ENCODE data around the gene MMP20.

MMP20 gene

DNA sequence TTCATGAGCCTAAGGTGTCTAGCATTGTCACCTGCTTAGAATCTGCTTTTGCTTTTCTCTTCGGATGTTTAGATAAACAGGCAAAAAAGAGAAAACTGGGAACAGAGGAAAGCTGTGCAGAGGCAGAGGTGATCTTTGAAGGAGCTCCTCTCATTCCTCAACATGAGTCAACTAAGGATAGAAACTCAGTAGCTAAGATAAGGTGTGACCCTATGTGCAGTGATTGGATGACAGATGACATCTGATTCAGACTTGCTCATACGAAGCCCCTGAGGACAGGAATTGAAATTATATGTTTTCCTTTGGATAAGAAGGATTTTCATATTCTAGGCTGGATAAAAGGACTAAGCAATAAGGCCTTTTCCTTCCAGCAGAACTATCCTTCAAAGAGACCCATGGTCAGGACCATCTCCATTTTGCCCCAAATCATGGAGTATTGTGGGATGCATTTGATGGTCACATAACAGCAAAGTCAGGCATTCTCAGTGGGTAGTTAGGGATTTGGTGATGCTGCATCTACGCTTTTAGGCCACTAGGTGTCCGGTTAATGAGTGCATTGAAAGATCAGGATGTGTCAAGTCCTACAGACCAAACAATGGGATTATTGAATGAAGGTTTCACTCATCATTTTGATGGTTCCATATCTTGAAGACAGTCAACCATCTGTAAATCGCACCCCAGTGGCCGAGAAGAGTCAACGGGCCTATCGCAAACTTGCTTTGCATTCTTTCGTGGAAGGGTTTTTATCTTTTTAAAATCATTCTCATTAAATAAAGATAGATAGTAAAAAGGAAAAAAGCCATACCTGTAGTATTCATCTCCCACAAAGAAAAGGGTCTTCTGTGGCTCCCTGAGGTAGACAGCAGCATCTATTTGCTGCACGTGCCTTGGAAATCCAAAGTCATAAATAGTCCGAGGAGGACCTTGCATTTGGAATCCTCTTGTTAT lies 32.2 kb downstream of the MMP20 start:
- DNase-seq (ENCODE audit: extremely low read depth in 1 of 2, low read depth in 1 of 2): no peak

DNA sequence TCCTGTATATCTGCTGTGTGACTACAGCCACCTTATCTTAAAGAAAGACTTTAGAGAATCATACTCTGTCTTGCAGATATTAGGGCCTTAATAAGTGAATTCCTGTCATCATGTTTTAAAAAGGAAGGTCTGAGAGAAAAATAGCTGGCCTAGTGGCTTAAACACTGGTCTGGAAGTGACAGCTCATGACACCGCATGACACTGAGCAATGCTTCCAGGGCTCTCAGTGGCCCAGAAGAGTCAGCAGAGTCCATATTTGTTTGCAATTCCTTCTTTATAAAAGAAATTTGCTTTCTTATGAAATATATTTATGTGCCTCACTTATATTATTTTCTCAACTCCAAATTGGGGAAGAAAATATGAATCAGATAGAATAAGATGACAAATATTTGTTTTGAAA lies 33.0 kb downstream of the MMP20 start:
- no peak for DNase-seq (ENCODE audit: extremely low read depth in 1 of 2, low read depth in 1 of 2)

DNA sequence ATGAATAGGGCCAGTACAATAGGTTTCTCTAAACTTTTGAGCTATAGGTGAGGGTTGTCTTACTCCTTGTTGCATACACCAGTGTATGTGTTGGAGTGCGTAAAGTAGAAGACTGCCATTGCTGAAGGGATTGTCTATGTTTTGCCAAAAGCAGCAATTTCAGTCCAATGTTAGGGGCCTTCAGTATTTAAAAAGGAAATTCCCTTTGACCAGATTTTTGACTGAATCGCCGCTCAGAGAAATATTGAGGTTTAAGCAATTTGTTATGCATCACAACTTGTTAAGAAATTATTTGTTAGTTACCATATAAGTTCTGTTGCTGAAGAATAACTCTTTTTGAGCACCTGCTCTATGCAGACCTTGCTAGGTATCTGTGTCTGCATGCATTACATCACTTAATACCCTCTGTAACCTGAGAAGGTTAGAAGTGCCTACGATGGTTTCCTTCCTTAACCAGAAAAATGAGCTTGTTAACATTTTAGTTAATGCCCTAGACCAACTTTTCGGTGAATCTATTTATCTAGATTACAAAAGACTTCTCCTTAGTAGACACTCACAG lies 33.9 kb downstream of the MMP20 start:
- no peak for DNase-seq (ENCODE audit: extremely low read depth in 1 of 2, low read depth in 1 of 2)

DNA sequence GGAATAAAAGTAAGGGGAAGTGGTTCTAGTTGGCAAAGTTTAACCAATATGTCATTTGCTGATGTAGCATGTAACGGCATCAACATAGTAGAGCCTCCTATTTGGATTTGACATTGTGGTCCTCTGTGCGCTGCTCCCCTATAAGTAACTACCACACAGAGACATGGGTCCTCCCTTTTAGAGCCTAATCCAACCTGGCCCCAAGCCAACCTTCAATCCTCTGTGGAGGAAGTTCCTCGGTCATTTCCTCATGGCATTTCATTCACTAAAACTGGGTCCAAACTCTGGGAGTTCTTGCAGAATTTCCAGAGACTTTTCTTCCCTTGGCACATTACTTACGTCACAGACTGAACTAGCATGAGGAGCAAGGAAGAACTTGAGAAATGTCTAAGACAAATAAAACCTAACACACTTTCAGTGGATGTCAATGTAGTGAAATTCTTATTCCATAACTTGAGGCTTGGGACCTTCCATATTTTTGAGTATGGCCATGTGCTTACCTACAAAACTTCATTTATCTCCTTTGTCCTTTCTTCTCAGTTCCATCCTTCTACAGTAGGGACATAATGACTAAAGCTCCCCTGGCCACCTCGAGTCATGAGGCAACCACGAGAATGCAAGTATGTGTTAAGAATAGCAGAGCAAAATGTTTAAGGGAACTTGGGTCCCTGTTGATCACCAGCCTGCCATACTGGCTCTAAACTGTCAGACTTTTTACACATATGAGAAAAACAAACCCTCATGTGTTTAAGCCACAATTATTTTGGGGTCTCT lies 34.7 kb downstream of the MMP20 start:
- DNase-seq (ENCODE audit: extremely low read depth in 1 of 2, low read depth in 1 of 2): no peak

DNA sequence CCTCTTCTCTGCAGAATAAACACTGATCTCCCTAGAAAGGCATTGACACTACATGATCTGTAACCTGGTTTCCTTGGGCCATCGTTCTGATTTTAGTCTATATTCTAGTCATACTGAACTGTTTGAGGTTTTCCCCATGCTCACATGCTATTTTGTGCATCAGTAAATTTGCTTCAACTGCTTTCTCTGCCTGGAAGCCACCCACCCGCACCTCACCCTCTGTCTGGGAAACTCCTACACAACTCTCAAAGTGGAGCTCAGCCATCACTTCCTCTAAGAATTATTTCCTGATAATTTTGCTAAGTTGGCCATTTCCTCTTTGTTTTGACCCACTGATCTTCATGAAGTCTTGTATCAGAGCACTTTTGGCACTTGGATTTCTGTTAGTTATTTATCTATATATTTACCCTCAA lies 36.1 kb downstream of the MMP20 start:
- no peak for DNase-seq (ENCODE audit: extremely low read depth in 1 of 2, low read depth in 1 of 2)

DNA sequence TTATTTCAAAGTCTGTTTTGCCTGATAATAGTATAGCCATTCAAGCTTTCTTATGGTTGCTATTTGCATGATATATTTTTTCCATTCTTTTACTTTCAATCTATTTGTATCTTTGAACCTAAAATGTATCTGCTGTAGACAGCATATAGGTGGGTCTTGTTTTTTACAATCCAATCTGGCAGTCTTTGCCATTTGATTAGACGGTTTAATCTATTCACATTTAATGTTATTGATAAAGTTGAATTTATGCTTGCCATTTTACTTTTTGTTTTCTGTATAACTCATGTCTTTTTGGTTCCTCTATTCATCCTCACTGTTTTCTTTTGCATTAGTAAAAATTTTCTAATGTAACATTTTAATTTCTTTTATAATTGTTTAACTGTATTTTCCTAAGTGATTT lies 37.4 kb downstream of the MMP20 start:
- no peak for DNase-seq (ENCODE audit: extremely low read depth in 1 of 2, low read depth in 1 of 2)

DNA sequence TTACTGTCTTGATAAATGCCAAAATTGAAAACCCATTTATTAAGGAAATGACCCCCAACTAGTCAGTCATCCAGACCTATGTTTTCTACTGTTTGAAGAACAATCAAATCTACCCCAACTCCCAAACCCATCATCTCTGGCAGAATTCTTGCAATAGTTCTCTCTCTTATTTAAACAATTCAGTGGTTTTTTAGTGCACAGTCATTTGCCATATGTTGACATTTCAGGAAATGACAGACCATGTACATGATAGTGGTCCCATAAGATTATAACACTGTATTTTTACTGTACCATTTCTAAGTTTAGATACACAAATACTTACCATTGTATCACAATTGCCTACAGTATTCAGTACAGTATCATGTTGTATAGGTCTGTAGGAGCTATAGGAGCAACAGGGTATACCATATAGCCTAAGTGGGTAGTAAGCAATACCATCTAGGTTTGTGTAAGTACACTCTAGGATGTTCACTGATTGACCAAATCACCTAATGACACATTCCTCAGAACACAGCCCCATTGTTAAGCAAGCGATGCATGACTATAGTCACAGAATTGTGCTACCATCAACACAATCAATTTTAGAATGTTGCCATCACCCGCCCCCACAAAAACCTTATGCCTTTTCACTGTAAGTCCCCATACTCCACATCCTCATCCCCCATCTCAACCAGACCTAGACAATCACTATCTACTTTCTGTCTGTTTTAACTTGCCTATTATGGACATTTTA lies 41.8 kb downstream of the MMP20 start:
- no peak for DNase-seq (ENCODE audit: extremely low read depth in 1 of 2, low read depth in 1 of 2)

DNA sequence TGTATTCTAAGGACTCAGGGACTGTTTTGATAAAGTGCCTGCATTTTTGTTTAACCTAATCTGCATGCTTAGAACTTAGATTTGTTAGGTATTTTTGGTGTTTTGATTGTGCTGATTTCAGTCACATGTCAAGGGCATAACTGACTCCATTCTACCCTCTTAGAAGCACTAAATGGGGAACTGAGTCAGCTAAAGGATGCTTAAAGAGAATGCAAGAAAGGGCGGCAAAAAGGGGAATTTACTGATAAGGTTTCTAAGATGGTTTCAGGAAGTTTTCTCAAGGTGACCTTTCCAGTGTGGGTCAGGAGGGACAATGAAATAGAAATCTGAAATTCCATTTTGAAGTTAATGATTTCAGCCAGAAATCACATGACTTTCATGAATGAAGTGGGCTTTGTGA lies 43.0 kb downstream of the MMP20 start:
- no peak for DNase-seq (ENCODE audit: extremely low read depth in 1 of 2, low read depth in 1 of 2)

DNA sequence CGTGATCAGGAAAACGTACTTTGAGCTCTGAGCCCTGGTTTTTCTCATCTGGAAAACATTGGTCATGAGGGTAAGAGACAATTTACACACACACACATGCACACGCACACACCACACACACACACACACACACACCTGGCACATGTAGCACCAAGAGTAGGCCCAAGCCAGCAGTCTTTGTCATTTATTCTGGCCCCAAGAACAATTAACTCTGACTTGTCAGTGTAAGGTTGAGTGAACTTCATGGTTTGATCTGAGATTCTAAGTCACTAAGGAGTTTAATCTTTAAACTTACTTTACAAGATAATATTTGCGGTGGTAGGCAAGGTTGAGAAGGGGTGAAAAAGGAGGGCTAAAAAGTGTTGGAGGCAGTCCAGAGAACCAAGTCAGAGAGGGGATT lies 44.1 kb downstream of the MMP20 start:
- no peak for DNase-seq (ENCODE audit: extremely low read depth in 1 of 2, low read depth in 1 of 2)

DNA sequence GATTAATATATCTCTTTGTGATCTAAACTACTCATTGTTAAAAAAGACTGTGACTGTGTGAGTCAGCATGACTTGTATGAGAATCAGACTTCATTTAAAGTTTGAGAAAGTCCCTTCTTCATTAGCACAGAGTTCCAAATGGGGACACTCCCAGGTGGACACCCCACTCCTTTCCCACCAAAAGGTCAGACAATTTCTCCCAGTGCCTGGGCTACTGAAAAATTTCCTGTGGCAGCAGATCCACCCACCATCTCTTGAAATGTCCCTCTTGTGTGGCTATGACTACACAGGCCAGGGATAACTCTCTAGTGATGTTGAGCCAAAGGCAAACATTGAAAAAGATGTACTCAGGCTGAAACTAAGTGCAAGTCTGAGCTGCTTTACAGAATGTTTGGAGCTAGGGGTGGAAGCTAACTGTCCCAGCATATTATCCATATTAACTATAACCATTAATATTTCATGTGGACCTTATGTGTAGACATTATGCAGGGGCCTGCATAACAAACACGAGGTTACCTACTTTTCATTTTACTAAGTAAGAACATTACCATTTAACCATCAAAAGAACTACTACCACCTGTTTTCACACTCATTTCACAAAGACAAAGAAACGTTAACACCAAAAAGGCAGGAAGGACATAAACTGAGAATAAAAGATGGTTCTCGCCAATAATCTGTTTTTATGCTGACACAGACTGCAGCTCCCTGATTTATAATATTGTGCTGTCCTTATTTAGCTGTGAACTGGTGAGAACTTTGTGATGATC lies 44.8 kb downstream of the MMP20 start:
- DNase-seq (ENCODE audit: extremely low read depth in 1 of 2, low read depth in 1 of 2): no peak

DNA sequence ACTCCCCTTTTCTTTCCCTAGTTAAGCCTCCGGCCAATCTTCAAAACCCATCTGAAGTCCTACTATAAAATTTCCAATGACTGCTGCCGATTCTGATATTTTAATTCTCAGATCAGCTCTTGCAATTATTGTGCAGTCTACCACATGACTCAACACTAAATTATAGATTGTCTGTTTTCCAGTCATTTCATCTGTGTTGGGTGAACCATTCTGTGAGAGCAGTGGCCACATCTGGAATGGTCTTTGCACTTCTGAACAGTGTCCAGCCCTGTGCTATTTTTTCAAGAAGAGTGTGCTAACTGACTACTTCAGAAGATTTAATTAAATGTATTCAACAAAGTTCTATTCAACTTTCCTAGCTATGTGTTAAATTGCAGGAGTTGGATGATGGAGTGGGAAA lies 47.4 kb downstream of the MMP20 start:
- no peak for DNase-seq (ENCODE audit: extremely low read depth in 1 of 2, low read depth in 1 of 2)

DNA sequence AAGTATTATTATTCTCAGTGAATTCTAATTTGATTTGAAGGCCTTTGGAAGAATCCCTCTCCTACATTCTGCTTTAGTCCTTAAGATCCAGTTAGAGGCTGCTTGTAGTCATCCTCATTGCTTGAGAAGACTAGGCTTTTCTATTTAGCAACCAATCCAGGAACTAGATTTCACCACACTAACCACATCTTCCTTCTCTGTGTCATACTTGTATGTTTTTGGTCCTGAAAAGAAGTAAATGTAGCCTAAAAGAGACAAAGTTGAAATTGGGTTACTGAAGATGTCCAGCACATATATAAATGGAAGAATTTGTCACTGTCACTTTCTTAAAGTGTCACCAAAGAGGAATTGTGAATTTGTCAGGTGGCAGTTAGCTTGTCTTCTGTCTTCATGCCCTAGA lies 48.0 kb downstream of the MMP20 start:
- DNase-seq (ENCODE audit: extremely low read depth in 1 of 2, low read depth in 1 of 2): no peak

DNA sequence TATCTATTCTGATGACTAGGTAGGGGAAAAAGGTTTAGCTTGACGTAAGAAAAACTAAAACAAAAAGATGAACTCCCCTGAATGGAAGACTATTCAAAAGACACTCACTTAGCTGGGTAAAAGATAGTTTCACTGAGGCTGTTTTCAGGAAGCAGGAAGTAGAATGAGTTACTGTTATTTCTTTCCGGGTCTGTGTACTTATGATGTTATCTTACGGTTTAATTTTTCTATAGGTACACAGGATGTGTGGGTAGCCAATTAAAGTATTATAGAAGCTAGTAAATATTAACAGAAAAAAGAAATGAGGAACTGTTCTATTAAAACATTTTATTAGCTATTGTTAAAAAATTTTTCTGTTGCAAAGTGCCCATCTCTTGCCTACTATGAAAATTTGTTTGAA lies 48.8 kb downstream of the MMP20 start:
- no peak for DNase-seq (ENCODE audit: extremely low read depth in 1 of 2, low read depth in 1 of 2)

DNA sequence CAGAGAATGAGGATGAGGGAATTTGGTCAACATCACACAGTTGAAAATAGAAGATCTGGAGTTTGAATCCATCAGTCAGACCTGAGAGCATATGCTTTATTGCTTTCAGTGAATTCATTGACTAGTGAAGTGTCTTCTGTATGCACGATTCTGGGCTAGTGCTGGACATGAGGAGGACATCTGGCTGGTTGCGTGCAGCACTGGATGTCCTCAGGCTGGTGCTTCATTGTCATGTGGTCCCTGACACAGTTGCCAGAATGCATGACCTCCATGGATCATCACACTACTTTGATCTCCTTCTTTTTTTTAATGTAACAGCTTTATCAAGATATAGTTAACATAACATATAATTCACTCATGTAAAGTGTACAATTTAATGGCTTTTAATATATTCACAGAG lies 50.1 kb downstream of the MMP20 start:
- DNase-seq (ENCODE audit: extremely low read depth in 1 of 2, low read depth in 1 of 2): no peak

DNA sequence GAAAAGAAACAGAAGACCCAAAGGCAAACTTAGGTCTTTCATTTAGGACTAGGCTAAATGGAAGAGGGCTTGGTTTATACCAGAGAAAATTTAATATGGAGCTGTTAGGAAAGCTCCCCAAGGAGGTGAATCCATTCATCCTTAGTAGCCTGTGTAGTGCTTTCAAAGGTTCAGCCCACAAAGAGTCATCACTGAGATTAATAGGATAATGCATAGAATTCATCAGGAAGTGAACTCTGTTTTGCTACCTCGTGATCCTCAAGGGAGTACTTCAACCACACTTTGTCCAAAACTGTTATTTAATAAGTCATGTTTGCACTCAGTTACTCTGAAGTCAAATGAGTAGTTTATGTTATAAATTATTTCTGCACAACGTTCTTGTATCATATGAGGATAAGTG lies 51.3 kb downstream of the MMP20 start:
- no peak for DNase-seq (ENCODE audit: extremely low read depth in 1 of 2, low read depth in 1 of 2)

DNA sequence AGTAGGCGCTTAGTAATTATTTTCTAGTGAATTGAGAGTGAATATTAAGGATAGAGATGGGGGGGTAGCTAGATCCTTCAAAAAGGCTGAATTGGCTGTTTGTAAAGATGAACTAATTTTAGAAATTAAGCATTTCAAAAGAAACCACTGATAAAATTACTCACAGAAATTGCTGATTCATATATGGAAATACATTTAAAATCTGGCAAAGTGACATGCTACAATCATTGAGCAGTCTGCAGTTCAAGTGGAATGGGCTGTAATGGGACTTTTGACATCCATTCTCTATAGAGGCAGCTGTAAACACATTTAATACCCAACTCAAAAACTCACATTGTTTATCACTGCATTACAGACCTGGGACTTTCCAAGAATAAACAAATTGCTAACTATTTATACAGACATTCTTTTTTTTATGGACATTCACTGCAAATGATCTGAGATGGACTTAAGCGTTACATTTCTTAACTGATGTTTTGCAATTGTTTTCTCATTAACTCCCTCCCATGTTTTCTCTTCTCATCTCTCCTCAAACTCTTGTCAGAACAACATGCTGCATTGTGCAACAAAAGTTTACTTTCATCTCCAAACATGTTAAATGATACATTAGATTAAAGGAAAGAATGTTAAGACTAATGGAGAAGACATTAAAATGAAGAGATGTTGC lies 52.4 kb downstream of the MMP20 start:
- DNase-seq (ENCODE audit: extremely low read depth in 1 of 2, low read depth in 1 of 2): no peak

DNA sequence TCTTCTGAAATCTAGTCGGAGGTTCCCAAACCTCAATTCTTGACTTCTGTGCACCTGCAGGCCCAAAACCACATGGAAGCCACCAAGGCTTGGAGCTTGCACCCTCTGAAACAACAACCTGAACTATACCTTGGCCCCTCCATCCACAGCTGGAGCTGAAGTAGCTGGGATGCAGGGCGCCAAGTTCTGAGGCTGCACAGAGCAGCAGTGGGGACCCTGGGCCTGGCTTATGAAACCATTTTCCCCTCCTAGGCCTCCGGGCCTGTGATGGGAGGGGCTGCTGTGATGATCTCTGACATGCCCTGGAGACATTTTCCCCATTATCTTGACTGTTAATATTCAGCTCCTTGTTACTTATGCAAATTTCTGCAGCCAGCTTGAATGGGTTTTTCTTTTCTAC lies 56.3 kb downstream of the MMP20 start:
- DNase-seq (ENCODE audit: extremely low read depth in 1 of 2, low read depth in 1 of 2): no peak

DNA sequence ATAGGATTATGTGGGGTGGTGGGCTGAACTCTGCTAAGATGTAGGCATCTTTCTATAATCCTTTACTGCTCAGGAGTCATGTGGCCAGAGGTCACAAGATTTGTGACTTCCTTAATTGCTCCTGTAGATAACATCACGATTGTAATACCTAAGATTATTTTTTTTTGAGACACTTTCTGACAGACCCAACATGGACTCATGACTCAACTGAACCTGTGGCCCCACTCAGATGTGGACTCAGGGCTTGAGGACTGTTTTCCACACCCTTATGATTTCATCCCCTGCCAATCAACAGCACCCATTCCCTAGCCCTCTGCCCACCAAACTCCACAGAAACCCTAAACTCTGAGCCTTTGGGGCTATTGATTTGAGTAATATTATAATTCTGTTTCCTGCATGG lies 59.0 kb downstream of the MMP20 start:
- DNase-seq (ENCODE audit: extremely low read depth in 1 of 2, low read depth in 1 of 2): no peak

DNA sequence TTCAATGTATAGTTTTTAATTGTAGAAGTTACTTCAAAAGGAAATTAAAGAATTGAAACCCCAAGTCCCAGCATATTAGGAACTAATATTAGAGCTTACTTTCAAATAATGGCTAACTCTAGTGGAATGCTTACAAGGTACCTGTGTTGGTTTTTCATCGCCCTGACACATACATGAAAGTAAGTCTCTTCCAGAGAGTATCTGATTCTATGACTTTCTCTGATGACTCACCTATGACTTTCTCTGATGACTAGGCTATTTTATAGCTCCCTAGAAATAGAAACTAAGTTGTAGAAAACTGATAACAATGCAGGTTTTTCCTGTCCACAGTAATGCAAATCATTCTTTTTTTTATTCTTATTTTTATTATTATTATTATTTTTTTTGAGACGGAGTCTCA lies 61.0 kb downstream of the MMP20 start:
- no peak for DNase-seq (ENCODE audit: extremely low read depth in 1 of 2, low read depth in 1 of 2)

DNA sequence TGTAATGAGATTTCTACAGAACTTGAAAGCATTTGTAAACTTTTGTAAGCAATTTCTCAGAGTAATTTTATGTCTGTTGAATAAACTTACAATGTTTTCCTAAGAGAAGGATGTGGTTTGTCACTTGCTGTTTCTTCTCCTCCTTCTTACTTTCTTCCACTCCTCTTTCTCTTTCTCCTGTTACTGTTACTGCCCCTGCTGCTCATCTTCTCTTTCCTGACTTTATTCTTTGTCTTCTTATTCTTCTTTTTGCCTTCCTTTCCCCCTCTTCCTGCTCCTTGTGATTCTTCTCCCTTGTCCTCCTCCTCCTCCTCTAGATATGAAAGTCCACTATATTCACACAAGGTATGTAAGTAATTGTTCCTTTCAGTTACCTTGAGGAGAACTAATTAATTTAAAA lies 63.5 kb downstream of the MMP20 start:
- no peak for DNase-seq (ENCODE audit: extremely low read depth in 1 of 2, low read depth in 1 of 2)
